Ectodermal cell (in vitro differentiated cells): ENCODE measurements around the gene CLDN16.

ENCODE experiments used
- H3K27ac ChIP-seq: 2 replicates; pipeline ENCODE4 v1.7.0; 2013; ENCODE audit warnings: mild to moderate bottlenecking, low read depth, low read length; ENCODE audit not compliant: insufficient read depth, poor library complexity, severe bottlenecking
- H3K27me3 ChIP-seq: 2 replicates; pipeline ENCODE4 v1.7.0; 2013; ENCODE audit warnings: mild to moderate bottlenecking, low read length; ENCODE audit not compliant: insufficient read depth, control insufficient read depth, poor library complexity, severe bottlenecking
- H3K36me3 ChIP-seq: one replicate; pipeline ENCODE4 v1.7.0; 2013; ENCODE audit warnings: low read length; ENCODE audit not compliant: control insufficient read depth, insufficient read depth
- H3K4me1 ChIP-seq: one replicate; pipeline ENCODE4 v1.7.0; 2013; ENCODE audit warnings: low read length; ENCODE audit not compliant: control insufficient read depth, insufficient read depth
- H3K4me3 ChIP-seq: 2 replicates; pipeline ENCODE4 v1.7.0; 2013; ENCODE audit warnings: low read depth, low read length, control low read depth; ENCODE audit not compliant: insufficient read depth
- H3K9me3 ChIP-seq: 2 replicates; pipeline ENCODE4 v1.7.0; 2013; ENCODE audit warnings: mild to moderate bottlenecking, low read length, moderate library complexity; ENCODE audit not compliant: control insufficient read depth
- WGBS, 2 experiments: methylation state at CpG; one replicate each; pipeline ENCODE4 v1.1.7; 2013; ENCODE audit warnings: missing lambda C conversion rate in 2 of 2; 5-methylcytosine and 5-hydroxymethylcytosine counted together

CLDN16 gene

DNA sequence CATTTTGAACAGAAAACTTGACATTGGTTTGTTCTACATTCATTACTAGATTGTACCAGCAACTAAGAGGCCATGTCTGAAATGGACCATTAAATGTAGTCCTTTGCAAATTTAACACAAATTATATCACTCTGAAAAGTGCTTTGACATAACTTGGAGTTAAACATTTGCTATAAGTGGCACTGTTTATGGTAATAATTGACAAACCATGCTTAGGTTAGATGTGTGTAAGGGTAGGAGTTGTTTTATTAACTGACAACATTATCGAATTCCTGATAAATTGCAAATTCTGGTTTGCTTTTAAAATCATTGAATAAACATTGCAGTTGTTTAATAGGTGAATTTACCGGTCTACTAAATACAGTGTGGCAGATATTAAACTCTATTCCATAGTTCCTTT is 67.9 kb downstream of the CLDN16 start:
- Histone ChIP-seq H3K9me3 (no peaks in the 10 kb centered on the region), H3K4me1 (no peaks in the 10 kb centered on the region), H3K4me3 (no peak overlapping the region), H3K27me3 (no peaks in the 10 kb centered on the region), H3K36me3 (no peaks in the 10 kb centered on the region), H3K27ac (no peak overlapping the region)
- 100% methylated on average over 1 of the region's 2 CpGs for WGBS, 2 experiments

DNA sequence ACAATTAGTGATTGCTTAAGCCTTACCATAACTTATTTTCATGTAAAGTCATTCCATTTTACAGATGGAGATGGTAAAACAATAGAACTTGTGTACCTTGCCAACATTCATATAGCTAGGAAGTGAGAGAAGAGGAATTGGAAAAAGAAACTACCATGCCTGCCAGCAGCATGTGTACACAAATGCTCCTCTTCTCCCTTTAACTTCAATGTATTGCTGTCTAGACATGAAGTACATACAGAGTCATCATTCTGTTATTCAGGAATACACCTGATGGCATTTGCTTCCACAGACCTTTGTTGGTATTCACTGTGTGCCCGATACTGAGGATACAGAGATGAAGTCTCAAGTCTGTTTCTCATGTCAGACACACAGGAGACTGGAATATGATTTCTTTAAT is 68.8 kb downstream of the CLDN16 start:
- no peaks in the 10 kb centered on the region for H3K4me1 ChIP-seq
- no peaks in the 10 kb centered on the region for H3K36me3 ChIP-seq
- 88 to 93% methylated on average over 1 of the region's 1 CpG for WGBS, 2 experiments
- no peaks in the 10 kb centered on the region for H3K27me3 ChIP-seq
- no peak overlapping the region for H3K27ac ChIP-seq
- no peaks in the 10 kb centered on the region for H3K9me3 ChIP-seq
- no peak overlapping the region for H3K4me3 ChIP-seq

DNA sequence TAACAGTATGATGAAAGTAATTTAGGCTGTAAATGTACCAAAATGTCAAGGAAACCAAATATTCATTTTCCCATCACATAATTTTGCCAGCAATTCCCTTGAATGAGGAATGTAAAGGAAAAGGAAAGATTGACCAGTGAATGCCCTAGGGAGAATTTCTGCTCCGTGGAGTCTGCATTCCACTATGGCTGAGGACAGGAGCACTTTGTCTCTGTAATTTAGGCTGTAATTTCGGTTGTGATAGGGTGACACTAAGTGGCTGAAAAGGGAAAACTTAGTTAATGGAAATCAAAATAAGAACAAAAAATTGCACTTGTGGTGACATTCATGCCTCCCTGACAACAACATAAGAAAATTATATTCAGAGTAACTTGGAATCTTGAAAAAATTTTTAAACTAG is 70.1 kb downstream of the CLDN16 start:
- Histone ChIP-seq H3K27me3 (no peaks in the 10 kb centered on the region), H3K9me3 (no peaks in the 10 kb centered on the region), H3K36me3 (no peaks in the 10 kb centered on the region), H3K4me3 (no peak overlapping the region), H3K27ac (no peak overlapping the region), H3K4me1 (no peaks in the 10 kb centered on the region)
- 33 to 36% methylated on average over 2 of the region's 2 CpGs for WGBS, 2 experiments
